NCI-H2107 (cell line): ENCODE results near the gene ZBTB17.
"Not testable (repeated sequence)": the region's sequence is repeated elsewhere in the genome, so short reads cannot be mapped to it uniquely, and the experiment has no call there.

Source experiments
- DNase-seq: peaks from one replicate; lab custom pipeline; 2025; lab: John Stamatoyannopoulos, UW

ZBTB17 gene

DNA sequence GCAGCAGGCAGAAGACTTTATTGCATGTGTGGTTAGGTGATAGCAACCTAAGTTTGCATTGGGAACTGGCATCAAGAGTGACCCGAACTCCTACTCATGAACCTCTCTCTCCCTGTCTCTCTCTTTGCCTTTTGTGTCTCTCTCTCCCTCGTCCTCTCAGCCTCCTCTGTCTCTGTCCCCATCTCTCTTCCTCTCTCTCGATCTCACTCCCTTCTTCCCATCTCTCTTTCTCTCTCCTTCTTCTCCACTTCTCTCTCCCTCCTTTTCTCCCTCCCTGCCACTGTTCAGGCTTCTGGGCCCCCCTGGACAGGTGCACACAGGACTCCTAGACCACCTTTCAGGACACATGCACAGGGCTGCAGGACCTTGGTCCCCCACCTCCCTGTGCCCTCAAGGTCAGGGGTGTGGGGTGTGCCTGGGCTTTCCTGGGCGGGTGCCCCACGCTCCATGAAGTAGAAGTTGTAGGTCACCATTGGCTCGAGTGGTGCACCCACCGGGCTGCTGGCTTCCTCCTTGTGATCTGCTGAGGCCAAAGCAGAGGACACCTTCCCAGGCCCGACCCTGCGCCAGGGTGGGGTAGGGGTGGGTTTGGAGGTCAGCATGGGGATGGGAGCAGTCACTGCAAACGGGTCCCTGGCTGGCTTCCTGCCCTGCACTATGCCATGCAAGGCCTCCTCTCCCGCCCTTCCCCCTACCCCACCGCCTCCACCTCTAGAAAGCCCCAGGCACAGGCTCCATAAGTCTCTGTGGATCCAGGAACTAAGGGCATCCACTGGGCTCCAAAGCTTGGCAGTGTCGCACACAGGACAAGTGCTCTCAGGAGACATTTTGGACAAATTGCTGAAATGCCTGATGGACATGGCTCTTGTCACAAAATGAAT, 13.2 kb upstream of the ZBTB17 start:
- no peak for DNase-seq

DNA sequence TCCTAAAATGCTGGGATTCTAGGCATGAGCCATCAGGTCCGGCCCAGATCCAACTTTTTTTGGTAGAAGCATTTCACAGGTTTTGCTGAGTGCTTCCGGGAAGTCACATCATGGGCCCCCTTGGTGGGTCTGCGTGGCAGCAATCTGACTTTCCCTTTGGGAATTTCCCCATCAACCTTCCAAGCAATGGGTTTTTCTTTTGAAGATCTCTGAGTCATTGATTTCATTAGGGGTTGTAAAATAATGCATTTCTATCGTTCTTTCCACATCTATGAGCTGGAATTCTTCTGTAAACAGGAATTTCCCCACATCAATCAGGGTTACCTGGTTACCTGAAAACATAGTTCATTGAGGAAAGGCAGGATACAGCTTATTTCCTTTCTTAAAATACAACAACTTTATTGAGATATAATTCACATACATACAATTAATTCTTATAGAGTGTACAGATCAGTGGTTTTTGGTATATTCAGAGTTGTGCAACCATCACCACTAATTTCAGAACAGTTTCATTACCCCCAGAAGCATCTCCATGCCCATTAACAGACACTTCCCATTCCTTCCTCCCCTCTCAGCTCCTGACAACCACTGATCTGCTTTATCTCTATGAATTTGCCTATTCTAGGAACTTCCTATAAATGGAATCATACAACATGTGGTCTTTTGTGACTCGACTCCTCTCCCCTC, 9.9 kb upstream of the ZBTB17 start:
- DNase-seq = no peak

DNA sequence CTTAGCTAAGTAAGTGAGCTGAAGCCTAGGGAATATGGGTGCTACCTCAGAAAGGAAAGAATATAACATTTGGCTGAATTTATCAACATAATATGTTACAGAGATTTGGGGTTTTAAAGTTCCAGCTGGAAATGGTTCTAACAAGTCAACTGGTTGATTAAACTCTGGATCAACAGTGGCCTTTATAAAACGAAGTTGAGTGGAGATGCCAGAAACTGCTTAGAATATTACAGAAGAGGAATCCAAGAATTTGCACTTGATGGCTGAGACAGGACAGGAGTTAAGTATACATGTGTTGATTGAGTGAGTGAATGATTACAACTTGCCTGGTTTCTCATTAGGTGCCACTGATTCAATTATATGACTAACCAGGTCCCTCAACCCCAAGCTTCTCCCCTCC, 7.4 kb upstream of the ZBTB17 start:
- no peak for DNase-seq

DNA sequence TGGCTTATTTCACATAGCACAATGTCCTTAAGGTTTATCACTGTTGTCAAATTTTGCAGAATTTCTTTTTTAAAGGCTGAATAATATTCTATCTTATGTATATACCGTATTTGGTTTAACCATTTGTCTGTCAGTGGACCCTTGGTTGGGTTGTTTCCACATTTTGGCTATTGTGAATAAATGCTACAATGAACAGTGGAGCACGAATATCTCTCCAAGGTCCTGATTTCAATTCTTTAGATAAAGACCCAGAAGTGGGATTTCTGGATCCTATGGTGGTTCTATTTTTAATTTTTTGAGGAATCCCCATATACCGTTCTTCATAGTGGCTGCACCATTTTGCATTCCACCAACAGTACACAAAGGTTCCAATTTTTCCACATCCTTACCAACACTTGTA, 5.8 kb upstream of the ZBTB17 start:
- DNase-seq = no peak

DNA sequence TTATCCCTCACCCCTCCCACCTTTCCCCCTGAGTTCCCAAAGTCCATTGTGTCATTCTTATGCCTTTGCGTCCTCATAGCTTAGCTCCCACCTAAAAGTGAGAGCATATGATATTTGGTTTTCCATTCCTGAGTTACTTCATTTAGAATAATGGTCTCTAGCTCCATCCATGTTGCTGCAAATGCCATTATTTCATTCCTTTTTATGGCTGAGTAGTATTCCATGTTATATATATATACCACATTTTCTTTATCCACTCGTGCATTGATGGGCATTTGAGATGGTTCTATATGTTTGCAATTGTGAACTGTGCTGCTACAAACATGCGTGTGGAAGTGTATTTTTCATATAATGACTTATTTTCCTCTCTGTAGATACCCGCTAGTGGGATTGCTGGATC, 2.0 kb upstream of the ZBTB17 start:
- not testable (repeated sequence) for DNase-seq

DNA sequence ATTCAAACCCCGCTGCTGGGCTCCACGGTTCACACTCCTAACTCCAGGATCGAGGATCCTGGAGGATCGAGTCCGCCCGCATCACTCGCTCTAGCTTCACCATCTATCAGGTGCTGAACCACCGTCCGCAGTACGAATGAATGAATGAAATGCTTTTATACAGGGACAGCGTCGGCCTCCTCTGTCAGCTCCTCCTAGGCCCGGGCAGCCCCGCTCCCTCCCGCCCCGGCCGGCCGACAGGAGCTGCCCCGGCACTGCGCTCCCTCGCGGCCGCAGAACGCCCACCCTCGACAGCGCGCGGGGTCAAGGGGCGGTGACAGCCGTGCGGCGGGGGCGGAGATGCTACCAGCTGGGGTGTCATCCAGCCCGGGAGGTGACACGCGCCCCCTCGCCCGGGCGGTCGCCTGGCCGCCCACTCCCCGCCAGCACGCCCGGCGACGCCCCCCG, 520 bp downstream of the ZBTB17 start:
- no peak for DNase-seq

DNA sequence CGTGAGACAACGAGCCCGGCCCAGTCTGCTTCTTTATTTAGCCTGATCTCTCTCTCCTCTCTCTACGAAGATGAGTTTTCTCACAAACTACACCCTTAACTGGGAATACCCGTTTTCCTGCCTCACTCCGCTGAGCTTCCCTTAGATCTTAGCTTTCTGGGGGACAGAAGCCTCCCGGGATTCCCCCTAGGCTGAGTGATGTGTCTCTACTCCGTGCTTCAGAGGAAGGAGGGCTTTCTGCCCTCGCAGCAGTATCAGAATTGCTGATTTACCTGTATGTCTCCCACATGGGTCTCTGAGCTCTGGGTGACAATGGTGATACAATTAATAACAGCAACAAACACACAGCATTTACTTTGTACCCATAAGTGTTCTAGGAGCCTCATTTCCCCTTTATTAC, 1.0 kb downstream of the ZBTB17 start:
- no peak for DNase-seq

DNA sequence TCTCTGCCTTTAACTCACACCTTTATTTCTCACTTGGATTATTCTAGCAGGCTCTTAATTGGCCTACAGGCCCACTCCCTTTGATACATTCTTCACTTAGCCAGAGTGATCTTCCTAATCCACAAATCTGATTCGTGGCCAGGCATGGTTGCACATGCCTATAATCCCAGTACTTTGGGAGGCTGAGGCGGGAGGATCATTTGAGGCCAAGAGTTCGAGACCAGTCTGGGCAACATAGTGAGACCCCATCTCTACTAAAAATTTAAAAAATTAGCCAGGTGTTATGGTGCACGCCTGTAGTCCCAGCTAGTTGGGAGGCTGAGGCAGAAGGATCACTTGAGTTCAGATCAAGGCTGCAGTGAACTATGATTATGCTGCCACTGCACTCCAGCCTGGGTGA, 2.1 kb downstream of the ZBTB17 start:
- no peak for DNase-seq

DNA sequence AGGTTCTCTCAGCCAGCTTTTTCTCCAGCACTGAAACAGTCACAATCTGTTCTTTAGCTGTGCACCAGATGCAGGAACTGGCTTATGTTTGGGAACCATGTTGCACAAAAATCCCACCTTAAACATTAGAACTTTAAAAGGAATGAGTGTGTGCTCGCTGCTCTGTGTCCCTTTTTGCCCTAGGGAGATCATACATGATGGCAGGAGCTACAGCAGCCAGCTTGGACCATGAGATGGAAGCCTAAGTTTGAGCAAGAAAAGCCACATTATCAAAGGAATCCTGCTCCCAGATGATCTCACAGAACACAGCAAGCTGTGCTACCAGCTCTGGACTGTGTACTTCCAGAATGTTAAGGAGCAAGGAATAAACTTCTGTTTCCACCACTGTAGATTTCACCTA, 3.5 kb downstream of the ZBTB17 start:
- no peak for DNase-seq

DNA sequence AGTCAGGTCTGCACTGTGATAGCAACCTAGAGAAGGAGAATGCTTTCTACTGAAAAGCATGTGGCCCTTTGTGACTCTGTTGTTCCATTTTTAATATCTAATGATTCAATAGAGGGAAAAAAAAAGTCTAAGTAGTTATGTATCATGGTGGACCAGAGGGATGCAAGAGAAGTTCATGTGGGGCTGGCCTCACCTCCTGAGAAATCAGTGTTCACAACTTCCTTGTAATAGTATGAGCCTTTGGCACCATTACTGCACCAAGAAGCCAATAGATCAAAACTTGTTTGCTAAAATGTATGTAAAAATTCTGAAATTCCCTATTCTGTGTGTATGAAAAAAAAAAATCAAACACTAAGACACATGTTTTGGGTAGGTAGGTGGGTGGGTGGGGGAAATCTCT, 5.0 kb downstream of the ZBTB17 start:
- DNase-seq = no peak

DNA sequence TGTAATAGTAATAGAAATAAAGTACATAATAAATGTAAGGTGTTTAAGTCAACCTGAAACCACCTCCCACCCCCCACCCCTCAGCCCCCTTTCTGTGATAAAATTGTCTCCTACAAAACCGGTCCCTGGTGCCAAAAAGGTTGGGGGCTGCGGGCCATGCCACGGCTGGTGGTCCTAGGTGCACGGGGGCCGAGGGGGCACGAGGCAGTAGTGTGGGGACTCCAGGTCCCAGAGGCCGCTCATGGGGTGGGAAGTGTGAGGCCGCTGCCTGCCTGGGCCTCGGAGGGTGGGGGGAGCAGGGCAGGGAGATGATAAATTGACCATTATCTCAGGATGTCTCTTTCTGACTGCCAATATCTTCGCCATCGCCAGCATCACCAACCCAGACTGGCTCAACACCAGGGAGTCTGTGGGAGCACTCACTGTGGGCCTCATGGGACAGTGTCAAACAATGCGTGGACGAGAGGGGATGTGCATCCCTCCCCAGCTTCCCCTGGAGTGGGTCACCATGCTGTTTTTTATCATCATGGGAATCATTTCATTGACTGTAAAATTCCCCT, 6.5 kb downstream of the ZBTB17 start:
- no peak for DNase-seq

DNA sequence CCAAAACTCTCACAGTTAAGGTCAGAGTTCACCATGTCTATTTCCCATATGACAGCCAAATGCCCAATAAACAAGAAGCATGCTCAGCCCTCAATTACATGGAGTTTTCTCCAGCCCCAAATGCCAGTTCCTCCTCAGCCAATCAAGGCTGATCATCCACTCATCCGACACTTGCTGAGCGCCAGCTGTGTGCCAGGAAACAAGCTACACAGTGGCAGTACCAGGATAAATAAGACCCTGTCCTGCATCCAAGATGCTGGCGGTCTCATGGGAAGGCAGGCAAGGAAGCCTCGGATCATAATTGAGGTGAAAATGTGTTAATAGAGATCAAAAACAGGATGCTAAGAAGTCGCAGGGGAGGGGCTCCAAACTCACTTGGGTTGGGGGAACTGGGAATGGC, 7.7 kb downstream of the ZBTB17 start:
- no peak for DNase-seq

DNA sequence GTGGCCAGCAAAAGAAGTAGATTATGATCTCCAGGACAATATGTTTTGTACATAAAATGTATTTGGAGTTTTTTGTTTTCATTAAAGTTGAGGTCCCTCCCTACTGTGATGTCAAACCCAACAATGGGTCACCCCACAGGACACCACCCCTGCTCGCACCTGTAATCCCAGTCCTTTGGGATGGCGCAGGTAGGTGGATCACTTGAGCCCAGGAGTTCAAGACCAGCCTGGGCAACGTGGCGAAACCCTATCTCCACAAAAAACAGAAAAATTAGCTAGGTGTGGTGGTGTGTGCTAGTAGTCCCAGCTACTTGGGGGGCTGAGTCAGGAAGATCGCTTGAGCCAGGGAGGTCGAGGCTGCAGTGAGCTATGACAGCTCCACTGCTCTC, 9.0 kb downstream of the ZBTB17 start:
- no peak for DNase-seq

DNA sequence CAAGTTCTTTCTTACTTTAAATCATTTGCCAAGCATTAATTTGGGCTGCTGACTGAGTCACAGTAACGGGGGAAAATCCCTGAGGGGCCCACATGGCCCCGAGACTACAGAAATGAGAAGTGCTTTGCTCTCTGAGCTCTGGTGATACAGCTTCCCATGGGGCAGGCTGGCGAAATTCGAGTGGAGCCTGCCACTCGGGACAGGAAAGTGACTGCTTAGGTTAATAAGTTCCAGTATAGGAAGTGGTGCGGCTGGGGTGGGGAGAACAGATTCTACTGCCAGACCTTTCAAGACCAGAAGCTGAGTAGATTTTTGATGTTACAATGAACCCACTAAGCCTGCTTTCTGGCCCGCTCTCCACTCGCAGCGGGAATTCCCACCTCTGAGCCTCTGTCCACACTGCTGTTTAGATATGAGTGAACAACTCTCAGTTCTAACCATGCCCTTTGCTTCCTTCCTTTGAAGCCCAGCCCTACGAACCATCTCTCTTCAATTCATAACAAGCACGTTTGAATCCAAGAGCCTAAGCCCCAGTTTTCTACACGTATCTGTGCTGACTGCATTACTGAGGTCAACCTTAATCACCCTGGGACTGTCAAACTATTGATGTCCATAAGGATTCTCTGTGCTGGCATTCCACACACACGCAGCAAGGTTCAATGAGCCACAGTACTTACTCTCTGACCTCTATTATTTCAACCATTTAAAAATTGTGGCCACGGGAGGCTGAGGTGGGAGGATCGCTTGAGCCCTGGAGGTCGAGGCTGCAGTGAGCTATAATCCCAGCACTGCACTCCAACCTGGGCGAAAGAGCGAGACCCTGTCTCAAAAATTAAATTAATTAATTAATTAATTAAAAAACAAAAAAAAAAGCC, 9.6 kb downstream of the ZBTB17 start:
- no peak for DNase-seq

DNA sequence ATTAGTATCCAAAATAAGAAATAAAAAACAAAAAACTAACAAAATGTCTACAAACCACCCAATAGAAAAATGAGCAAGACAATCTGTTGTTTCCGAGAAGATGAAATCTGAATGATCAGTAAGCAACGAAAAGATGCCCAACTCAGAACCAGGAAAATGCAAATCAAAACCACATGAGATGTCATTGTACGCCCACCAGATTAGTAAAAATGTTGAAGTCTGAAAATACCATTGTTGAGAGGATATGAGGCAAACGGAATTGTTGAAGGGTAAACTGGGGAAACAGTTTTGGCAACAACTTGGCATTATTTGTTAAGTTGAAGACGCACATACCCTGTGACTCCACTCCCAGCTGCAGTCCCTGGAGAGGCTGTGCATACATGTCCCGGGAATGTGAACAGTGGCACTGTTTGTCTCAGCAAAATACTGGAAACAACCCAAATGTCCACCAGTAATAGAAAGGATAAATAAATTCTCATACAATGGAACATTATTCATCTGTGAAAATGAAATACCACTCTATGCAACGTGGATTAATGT, 10.6 kb downstream of the ZBTB17 start:
- no peak for DNase-seq

DNA sequence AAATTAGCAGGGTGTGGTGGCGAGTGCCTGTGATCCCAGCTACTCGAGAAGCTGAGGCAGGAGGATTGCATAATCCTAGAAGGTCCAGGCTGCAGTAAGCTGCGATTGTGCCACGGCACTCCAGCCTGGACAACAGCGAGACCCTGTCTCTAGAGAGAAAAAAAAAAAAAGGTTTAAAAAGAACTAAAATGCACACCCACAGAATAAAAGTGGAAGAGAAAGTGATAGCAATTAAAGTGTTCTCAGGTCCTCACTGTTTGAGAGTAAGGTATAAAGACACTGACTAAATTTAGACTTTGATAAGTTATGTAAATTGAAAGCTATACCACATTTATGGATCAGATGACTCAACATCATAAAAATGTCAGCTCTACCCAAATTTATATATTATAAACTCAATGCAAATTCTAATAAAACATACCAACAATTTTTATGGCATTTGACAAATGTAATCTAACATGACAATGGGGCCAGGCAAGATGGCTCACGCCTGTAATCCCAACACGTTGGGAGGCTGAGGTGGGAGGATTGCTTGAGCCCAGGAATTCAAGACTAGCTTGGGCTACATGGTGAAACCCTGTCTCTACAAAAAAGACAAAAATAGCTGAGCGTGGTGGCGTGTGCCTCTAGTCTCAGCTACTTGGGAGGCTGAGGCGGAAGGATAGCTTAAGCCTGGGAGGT, 11.8 kb downstream of the ZBTB17 start:
- DNase-seq = no peak

DNA sequence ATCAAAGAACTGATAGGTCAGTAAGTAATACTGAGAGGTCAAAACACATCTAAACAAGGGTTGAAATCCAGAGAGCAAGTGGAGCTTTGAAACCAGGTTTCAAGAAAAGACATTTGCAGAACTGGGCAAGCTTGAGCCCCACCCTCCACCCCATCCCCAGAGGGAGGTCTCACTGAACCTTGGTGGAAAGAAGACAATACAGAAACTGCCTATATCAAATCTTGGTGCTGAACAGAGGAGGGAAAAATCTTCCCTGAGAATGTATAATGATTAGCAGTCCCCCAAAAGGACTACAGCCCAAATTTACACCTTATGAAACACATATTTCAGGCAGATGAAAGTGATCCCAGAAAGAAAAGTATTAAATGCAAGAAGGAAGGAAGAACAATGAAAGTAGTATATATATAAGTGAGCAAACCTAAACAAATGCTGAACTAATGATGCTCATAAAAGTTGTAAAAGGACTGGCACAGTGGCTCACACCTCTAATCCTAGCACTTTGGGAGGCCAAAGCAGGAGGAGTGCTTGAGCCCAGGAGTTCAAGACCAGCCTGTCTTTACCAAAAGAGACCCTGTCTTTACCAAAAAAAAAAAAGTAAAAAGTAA, 12.4 kb downstream of the ZBTB17 start:
- no peak for DNase-seq

DNA sequence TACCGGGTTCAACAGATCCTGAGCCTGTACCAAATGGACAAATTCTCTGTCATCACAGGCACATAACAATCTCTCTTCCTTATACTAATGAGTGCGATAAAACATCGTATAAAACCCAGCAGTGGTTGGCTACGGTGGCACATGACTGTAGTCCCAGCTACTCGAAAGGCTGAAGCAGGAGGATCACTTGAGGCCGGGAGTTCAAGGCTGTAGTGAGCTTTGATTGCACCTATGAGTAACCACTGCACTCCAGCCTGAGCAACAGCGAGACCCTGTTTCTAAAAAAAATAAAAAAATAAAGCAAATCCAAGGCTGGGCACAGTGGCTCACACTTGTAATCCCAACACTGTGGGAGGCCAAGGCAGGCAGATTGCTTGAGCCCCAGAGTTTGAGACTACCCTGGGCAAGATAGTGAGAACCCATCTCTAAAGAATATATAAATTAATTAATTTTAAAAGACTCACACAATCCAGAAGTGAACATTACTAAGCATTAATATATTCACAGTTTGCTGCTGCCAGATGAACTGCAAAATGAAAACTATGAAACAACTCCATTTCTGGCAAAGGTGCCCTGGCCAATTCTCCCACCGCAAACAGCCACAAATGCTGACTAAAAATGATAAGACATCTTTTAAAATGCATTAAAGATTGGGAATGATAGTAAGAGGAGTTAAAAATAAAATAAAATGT, 13.1 kb downstream of the ZBTB17 start:
- no peak for DNase-seq

DNA sequence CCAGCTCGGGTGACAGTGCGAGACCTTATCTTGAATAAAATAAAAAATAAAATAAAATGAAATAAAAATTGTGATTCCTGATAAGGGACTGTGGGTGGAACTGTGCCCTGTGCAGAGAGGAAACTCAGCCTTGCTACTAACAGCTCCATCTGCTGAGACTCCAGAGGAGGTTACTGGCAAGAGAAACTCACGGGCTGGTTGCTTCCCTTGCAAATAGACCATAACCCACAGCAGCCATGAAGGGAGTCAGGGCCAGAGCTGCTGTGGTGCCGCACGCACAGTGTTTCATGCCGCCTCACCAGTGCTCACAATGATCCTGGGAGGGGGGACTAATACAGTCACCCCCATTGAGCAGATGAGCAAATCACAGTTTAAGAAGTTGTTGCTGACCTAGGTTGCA, 13.7 kb downstream of the ZBTB17 start:
- DNase-seq = no peak

DNA sequence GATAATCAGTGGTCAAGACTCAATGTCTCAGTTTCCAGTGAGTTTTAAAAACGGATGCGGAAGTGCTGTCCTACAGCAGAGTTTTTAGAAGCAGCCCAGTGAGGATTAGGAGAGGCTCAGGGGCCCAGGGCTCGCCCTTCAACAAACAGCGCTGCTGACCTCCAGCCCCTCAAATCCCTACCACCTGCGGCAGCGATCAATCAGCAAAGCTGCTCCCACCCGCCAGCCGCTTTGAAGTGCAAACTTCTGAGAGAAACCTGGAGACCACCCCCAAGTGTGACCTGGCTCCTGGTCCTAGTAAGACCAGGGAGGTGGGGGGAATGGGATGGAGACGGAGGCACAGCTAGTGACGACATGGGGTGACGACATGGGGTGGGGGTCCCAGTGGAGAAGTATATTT, 14.4 kb downstream of the ZBTB17 start:
- DNase-seq = no peak
